Measurements from ENCODE around the gene TAF4.

DNA sequence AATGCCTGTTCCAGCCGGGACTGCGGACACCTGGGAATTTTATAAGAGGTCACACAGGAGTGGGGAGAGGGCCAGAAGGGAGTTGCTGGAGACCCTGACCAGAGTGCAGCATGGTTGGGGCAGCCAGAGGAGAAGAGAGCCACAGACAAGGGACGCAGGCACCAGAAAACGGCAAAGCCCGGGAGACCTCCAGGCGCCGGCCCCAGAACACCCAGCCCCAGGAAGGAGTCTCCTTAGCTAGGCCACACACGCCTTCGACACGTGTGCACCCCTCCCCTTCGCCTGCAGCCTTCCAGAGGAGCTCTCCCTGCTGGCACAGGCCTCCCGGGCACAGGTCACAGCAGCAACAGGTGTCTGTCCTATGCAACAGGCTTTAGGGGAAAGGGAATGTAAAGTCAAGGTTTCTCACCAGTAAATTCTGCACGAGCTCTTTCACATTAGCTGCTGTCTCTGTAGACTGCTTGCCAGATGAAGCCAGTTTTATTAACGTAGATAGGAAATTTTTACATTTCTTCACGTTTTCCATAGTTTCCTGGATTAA lies 57.0 kb downstream of the TAF4 start:
- TF ChIP-seq ZNF274 (IDR thresholded peaks at IDR 0.05; ENCODE audit: low read depth, low read length) (no peak), SUZ12 (IDR thresholded peaks at IDR 0.05; ENCODE audit: extremely low read depth, insufficient read depth, insufficient read length) (no peak)

Data from NT2/D1 (cell line).